Suprapubic skin (tissue), 3 donors: Measurements from ENCODE around the gene MOB3A.
"Not testable (repeated sequence)": the region's sequence is repeated elsewhere in the genome, so short reads cannot be mapped to it uniquely, and the experiment has no call there.

Experiments
- POLR2AphosphoS5 ChIP-seq, 3 donors: sonication (generic); formaldehyde crosslinking; IDR thresholded peaks; one replicate each; pipeline ENCODE4 v1.6.1; 2017; ENCODE audit warnings: antibody characterized with exemption in 3 of 3
- TF ChIP-seq, protein P1 (sequence below), 2 donors: fragments of 200-600 bp in 1 of 2; fragments of 450-650 bp in 1 of 2; sonication (generic) in 1 of 2; IDR thresholded peaks; one replicate each; pipeline ENCODE4 v1.5.1; 2016 to 2019; ENCODE audit warnings: antibody characterized with exemption in 2 of 2, mild to moderate bottlenecking in 1 of 2, moderate library complexity in 1 of 2

DNA sequence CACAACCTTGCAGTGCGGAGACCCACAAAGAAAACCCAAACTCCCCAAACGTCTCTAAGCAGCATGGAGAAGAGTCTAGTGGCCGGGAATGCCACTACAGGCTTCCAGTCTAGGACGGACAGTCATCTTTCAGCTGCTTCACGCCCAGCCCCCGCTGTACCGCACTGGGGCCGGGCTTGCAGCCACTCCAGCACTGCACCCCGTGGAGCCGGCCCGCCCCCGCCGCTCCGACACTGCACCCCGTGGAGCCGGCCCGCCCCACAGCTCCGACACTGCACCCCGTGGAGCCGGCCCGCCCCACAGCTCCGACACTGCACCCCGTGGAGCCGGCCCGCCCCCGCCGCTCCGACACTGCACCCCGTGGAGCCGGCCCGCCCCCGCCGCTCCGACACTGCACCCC lies 32.1 kb upstream of the MOB3A start:
- TF ChIP-seq, protein P1, sequence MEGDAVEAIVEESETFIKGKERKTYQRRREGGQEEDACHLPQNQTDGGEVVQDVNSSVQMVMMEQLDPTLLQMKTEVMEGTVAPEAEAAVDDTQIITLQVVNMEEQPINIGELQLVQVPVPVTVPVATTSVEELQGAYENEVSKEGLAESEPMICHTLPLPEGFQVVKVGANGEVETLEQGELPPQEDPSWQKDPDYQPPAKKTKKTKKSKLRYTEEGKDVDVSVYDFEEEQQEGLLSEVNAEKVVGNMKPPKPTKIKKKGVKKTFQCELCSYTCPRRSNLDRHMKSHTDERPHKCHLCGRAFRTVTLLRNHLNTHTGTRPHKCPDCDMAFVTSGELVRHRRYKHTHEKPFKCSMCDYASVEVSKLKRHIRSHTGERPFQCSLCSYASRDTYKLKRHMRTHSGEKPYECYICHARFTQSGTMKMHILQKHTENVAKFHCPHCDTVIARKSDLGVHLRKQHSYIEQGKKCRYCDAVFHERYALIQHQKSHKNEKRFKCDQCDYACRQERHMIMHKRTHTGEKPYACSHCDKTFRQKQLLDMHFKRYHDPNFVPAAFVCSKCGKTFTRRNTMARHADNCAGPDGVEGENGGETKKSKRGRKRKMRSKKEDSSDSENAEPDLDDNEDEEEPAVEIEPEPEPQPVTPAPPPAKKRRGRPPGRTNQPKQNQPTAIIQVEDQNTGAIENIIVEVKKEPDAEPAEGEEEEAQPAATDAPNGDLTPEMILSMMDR (IDR thresholded peaks at IDR 0.05) = not testable (repeated sequence)
- not testable (repeated sequence) for TF ChIP-seq POLR2AphosphoS5 (IDR thresholded peaks at IDR 0.05)
